Neural cell (in vitro differentiated cells): ENCODE measurements around the gene SMKR1. TPM values are rescaled to one million over a fixed set of nuclear protein-coding genes. Genes with fewer than 3 reads are reported as not detected.

Source experiments
- H2AFZ ChIP-seq: fragments of 200-600, 300-800 bp; sonication (generic), shearing (Covaris generic); 2 replicates; pipeline ENCODE4 v1.6.0; 2014; ENCODE audit warnings: low read depth, mild to moderate bottlenecking, antibody characterized with exemption, low read length, moderate library complexity
- H3F3A ChIP-seq: fragments of 200-600 bp; shearing (Covaris generic); 2 replicates; pipeline ENCODE4 v1.6.1; 2016; ENCODE audit warnings: mild to moderate bottlenecking, moderate library complexity, mixed read lengths, antibody characterized with exemption, low read length; ENCODE audit not compliant: insufficient read depth, poor library complexity, severe bottlenecking
- H3K27ac ChIP-seq: fragments of 200-600, 300-800 bp; sonication (generic), shearing (Covaris generic); 2 replicates; pipeline ENCODE4 v1.5.1; 2014; ENCODE audit warnings: mild to moderate bottlenecking, low read length, moderate library complexity
- H3K27me3 ChIP-seq: fragments of 300-800, 200-600 bp; sonication (generic), shearing (Covaris generic); 2 replicates; pipeline ENCODE4 v1.6.0; 2014; ENCODE audit warnings: mild to moderate bottlenecking, low read depth, low read length, moderate library complexity; ENCODE audit not compliant: insufficient read depth
- H3K36me3 ChIP-seq: fragments of 300-800, 200-600 bp; sonication (generic), shearing (Covaris generic); 2 replicates; pipeline ENCODE4 v1.5.1; 2014; ENCODE audit warnings: mild to moderate bottlenecking, antibody characterized with exemption, low read length, moderate library complexity; ENCODE audit not compliant: insufficient read depth
- H3K4me2 ChIP-seq: fragments of 300-800, 200-600 bp; sonication (generic), shearing (Covaris generic); 2 replicates; pipeline ENCODE4 v1.6.0; 2014; ENCODE audit warnings: mild to moderate bottlenecking, low read length
- H3K4me3 ChIP-seq: fragments of 300-800, 200-600 bp; sonication (generic), shearing (Covaris generic); 2 replicates; pipeline ENCODE4 v1.5.1; 2014; ENCODE audit warnings: mild to moderate bottlenecking, low read length, moderate library complexity
- H3K79me2 ChIP-seq: fragments of 200-600 bp; shearing (Covaris generic); replicated peaks from 2 replicates; pipeline ENCODE4 v1.6.0; 2014; ENCODE audit warnings: mild to moderate bottlenecking, low read length, moderate library complexity; ENCODE audit not compliant: insufficient read depth
- H3K9ac ChIP-seq: fragments of 300-800, 200-600 bp; sonication (generic), shearing (Covaris generic); 2 replicates; pipeline ENCODE4 v1.6.1; 2016; ENCODE audit warnings: mild to moderate bottlenecking, low read length, mixed read lengths
- H3K9me2 ChIP-seq: fragments of 200-600 bp; shearing (Covaris generic); 2 replicates; pipeline ENCODE4 v1.6.1; 2016; ENCODE audit warnings: mild to moderate bottlenecking, low read length, mixed read lengths; ENCODE audit not compliant: insufficient read depth
- H3K9me3 ChIP-seq: fragments of 200-600, 300-800 bp; sonication (generic), shearing (Covaris generic); 2 replicates; pipeline ENCODE4 v1.6.1; 2016; ENCODE audit warnings: mild to moderate bottlenecking, mixed run types, low read length, moderate library complexity, mixed read lengths
- H4K20me1 ChIP-seq: fragments of 200-600 bp; shearing (Covaris generic); 2 replicates; pipeline ENCODE4 v1.6.1; 2016; ENCODE audit warnings: mild to moderate bottlenecking, mixed run types; ENCODE audit not compliant: insufficient read depth
- EP300 ChIP-seq: fragments of 450-650 bp; conservative IDR thresholded peaks from 2 replicates; pipeline ENCODE4 v1.6.1; 2014; ENCODE audit warnings: antibody characterized with exemption, mild to moderate bottlenecking, moderate library complexity; ENCODE audit not compliant: poor library complexity, severe bottlenecking
- EZH2 ChIP-seq: fragments of 200-600, 300-800 bp; shearing (Covaris generic), sonication (generic); IDR thresholded peaks from 2 replicates; pipeline ENCODE4 v1.6.1; 2014; ENCODE audit warnings: antibody characterized with exemption, low read length, borderline replicate concordance, mild to moderate bottlenecking; ENCODE audit not compliant: insufficient read depth, poor library complexity, severe bottlenecking
- MXI1 ChIP-seq: fragments of 450-650 bp; conservative IDR thresholded peaks from 2 replicates; pipeline ENCODE4 v1.6.1; 2014; ENCODE audit warnings: antibody characterized with exemption, mild to moderate bottlenecking; ENCODE audit not compliant: poor library complexity, severe bottlenecking
- POLR2AphosphoS5 ChIP-seq: IDR thresholded peaks from 2 replicates; pipeline ENCODE4 v1.6.1; 2012
- RAD21 ChIP-seq: fragments of 450-650 bp; conservative IDR thresholded peaks from 2 replicates; pipeline ENCODE4 v1.6.1; 2014; ENCODE audit warnings: antibody characterized with exemption, mild to moderate bottlenecking, moderate library complexity
- SMC3 ChIP-seq: fragments of 450-650 bp; conservative IDR thresholded peaks from 2 replicates; pipeline ENCODE4 v1.6.1; 2014; ENCODE audit warnings: antibody characterized with exemption, mild to moderate bottlenecking, moderate library complexity; ENCODE audit not compliant: poor library complexity
- TAF1 ChIP-seq: IDR thresholded peaks from 2 replicates; pipeline ENCODE4 v1.6.1; 2012; ENCODE audit warnings: low read depth
- polyA plus RNA-seq: library from polyadenylated mRNA; depleted of rRNA; stranded (reverse); fragments of >200 nt; gene quantifications from 2 replicates; pipeline ENCODE4 v1.2.3, GENCODE V29; 2014
- TF ChIP-seq, protein P1 (sequence below): fragments of 450-650 bp; IDR thresholded peaks from 2 replicates; pipeline ENCODE4 v1.5.1; 2014; ENCODE audit warnings: antibody characterized with exemption, mild to moderate bottlenecking, moderate library complexity; ENCODE audit not compliant: poor library complexity, severe bottlenecking
- TF ChIP-seq, protein P2 (sequence below): IDR thresholded peaks from 2 replicates; pipeline ENCODE4 v1.6.1; 2012; ENCODE audit warnings: borderline replicate concordance

SMKR1 gene
- polyA plus RNA-seq, 1 donor from 2014 or later, result 8.5 TPM

DNA sequence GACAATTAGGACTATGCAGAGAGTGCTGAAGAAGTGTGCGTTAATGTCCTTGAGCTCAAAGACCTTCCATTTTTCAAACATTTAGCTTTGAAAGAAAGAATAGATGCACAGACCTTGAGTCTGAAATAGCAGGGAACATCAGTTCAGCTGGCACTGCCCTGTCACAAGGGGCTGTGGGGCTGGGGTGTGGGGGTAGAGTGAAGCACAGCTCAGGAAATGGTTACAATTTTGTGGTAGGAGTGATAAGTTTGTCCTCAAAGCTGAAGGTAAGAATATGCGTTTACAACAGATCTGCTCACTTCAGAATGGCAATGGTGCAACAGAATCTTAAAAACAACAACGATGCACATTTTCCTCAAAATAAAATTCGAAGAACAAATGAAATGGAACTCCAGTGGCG lies 33.6 kb downstream of the SMKR1 start:
- H3K27me3 ChIP-seq, result no peaks in the 10 kb centered on the region
- H3K9ac ChIP-seq, result no peak overlapping the region
- no peaks in the 10 kb centered on the region for H3K79me2 ChIP-seq
- H3K36me3 ChIP-seq, result no peaks in the 10 kb centered on the region
- no peaks in the 10 kb centered on the region for H3K9me2 ChIP-seq
- TF ChIP-seq, protein P1, sequence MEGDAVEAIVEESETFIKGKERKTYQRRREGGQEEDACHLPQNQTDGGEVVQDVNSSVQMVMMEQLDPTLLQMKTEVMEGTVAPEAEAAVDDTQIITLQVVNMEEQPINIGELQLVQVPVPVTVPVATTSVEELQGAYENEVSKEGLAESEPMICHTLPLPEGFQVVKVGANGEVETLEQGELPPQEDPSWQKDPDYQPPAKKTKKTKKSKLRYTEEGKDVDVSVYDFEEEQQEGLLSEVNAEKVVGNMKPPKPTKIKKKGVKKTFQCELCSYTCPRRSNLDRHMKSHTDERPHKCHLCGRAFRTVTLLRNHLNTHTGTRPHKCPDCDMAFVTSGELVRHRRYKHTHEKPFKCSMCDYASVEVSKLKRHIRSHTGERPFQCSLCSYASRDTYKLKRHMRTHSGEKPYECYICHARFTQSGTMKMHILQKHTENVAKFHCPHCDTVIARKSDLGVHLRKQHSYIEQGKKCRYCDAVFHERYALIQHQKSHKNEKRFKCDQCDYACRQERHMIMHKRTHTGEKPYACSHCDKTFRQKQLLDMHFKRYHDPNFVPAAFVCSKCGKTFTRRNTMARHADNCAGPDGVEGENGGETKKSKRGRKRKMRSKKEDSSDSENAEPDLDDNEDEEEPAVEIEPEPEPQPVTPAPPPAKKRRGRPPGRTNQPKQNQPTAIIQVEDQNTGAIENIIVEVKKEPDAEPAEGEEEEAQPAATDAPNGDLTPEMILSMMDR, result no peak
- TF ChIP-seq TAF1 (no peak), MXI1 (no peak), EP300 (no peak), POLR2AphosphoS5 (no peak), RAD21 (no peak)
- H3K9me3 ChIP-seq, result no peaks in the 10 kb centered on the region
- H4K20me1 ChIP-seq, result no peaks in the 10 kb centered on the region
- no peak overlapping the region for H3K4me3 ChIP-seq
- no peak overlapping the region for H2AFZ ChIP-seq
- H3F3A ChIP-seq, result no peaks in the 10 kb centered on the region
- H3K4me2 ChIP-seq, result no peak overlapping the region
- H3K27ac ChIP-seq, result no peak overlapping the region

DNA sequence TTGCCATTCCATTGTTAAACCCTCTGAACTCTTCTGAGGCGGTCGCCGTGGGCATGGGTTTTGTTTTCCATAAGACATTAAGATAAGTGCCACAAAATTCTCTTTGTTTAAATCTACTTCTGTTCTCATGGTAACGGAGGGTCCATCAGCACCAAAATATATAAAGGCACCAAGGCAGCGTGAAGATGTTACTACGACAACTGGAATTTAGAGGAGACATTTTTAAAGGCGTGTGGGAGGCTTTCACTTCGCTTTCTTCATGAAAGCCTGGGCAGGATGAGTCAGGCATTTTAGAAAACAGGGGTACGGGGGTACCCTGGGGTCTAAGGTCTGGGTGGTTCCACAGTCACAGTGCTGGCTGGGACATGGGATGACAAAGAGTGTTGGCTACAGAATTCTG lies 34.0 kb downstream of the SMKR1 start:
- H3K4me2 ChIP-seq, result no peak overlapping the region
- H3K79me2 ChIP-seq, result no peaks in the 10 kb centered on the region
- no peaks in the 10 kb centered on the region for H3K9me2 ChIP-seq
- TF ChIP-seq, protein P1, result no peak
- TF ChIP-seq POLR2AphosphoS5, result no peak
- TF ChIP-seq SMC3, result no peak
- no peak for TF ChIP-seq TAF1
- no peak for TF ChIP-seq RAD21
- TF ChIP-seq, protein P2, sequence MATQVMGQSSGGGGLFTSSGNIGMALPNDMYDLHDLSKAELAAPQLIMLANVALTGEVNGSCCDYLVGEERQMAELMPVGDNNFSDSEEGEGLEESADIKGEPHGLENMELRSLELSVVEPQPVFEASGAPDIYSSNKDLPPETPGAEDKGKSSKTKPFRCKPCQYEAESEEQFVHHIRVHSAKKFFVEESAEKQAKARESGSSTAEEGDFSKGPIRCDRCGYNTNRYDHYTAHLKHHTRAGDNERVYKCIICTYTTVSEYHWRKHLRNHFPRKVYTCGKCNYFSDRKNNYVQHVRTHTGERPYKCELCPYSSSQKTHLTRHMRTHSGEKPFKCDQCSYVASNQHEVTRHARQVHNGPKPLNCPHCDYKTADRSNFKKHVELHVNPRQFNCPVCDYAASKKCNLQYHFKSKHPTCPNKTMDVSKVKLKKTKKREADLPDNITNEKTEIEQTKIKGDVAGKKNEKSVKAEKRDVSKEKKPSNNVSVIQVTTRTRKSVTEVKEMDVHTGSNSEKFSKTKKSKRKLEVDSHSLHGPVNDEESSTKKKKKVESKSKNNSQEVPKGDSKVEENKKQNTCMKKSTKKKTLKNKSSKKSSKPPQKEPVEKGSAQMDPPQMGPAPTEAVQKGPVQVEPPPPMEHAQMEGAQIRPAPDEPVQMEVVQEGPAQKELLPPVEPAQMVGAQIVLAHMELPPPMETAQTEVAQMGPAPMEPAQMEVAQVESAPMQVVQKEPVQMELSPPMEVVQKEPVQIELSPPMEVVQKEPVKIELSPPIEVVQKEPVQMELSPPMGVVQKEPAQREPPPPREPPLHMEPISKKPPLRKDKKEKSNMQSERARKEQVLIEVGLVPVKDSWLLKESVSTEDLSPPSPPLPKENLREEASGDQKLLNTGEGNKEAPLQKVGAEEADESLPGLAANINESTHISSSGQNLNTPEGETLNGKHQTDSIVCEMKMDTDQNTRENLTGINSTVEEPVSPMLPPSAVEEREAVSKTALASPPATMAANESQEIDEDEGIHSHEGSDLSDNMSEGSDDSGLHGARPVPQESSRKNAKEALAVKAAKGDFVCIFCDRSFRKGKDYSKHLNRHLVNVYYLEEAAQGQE, result no peak
- TF ChIP-seq EZH2, result no peak
- no peak for TF ChIP-seq MXI1
- TF ChIP-seq EP300, result no peak
- no peak overlapping the region for H3K4me3 ChIP-seq
- H4K20me1 ChIP-seq, result no peaks in the 10 kb centered on the region
- H3K27ac ChIP-seq, result no peak overlapping the region
- no peaks in the 10 kb centered on the region for H3F3A ChIP-seq
- no peak overlapping the region for H2AFZ ChIP-seq
- no peak overlapping the region for H3K9ac ChIP-seq
- no peaks in the 10 kb centered on the region for H3K27me3 ChIP-seq
- H3K9me3 ChIP-seq, result no peaks in the 10 kb centered on the region
- no peaks in the 10 kb centered on the region for H3K36me3 ChIP-seq
